ENCODE data around the gene TLN1.

DNA sequence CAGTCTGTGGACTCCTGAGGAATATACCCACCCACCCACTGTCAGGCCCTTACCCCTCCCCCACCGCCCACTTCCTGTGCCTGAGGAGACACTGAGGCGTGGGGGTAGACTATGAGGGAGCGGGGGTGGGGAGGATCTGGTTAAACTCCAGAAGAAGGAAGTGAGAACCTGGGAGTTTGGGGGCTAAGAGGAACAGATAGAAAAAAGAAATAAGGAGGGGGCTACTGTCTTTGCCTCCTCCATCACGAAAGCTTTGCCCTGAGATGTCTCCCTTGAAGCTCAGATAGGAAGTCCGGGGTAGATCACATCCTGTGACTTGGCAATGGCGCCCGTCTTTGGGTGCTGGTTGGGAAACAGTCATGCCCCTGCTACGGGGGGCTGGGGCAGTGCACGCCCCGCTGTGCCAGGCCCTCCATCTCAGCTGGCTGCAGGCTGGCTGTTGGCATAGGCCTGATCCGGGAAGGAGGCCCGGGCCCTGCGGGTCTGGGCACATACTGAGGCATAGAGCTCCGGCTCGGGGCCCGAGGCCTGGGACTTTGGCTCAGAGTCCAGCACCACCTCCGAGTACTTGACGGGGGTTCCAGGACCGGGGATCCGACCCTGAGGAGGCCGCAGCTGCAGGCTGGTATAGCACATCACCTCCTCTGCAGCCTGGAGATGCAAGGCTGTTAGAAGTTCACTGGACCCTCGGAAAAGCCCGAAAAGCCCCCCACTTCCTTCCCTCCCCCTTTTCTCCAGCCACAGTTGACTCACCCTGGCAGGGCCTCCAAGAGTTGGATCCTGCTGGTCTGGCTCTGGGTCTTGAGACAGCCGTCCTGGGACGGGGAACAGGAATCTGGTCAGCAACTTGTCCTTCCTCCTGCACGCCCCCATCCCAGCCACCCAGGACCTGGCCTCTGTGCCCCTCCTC, 82.3 kb downstream of the TLN1 start:
- TF ChIP-seq, protein P1, sequence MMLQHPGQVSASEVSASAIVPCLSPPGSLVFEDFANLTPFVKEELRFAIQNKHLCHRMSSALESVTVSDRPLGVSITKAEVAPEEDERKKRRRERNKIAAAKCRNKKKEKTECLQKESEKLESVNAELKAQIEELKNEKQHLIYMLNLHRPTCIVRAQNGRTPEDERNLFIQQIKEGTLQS (CRISPR knock-in tag; conservative IDR thresholded peaks at IDR 0.05) = no peak
- TF ChIP-seq, protein P2, sequence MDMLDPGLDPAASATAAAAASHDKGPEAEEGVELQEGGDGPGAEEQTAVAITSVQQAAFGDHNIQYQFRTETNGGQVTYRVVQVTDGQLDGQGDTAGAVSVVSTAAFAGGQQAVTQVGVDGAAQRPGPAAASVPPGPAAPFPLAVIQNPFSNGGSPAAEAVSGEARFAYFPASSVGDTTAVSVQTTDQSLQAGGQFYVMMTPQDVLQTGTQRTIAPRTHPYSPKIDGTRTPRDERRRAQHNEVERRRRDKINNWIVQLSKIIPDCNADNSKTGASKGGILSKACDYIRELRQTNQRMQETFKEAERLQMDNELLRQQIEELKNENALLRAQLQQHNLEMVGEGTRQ (CRISPR knock-in tag; IDR thresholded peaks at IDR 0.05) = no peak
- no peak for TF ChIP-seq NFYB (CRISPR knock-in tag; conservative IDR thresholded peaks at IDR 0.05; ENCODE audit: low read depth)

Data from WTC11 (cell line).